Measurements from ENCODE around the gene CDV3.

The CDV3 gene

DNA sequence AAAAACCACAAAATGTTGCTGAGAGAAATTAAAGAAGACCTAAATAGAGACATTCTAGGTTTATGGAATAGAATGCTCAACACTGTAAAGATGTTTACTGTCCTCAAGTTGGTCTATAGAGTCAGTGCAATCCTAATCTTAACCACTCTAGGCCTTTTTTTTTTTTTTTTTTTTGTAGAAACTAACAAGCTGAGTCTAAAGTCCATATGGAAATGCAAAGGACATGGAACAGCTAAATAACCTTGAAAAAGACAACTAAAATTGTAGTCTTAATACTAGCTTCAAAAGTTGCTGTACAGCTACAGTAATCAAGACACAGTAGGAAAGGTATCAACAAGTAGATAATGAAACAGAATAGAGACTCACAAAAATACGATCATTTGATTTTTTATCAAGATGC lies 32.9 kb downstream of the CDV3 start:
- DNase-seq (ENCODE audit: low spot score), result no peak

DNA sequence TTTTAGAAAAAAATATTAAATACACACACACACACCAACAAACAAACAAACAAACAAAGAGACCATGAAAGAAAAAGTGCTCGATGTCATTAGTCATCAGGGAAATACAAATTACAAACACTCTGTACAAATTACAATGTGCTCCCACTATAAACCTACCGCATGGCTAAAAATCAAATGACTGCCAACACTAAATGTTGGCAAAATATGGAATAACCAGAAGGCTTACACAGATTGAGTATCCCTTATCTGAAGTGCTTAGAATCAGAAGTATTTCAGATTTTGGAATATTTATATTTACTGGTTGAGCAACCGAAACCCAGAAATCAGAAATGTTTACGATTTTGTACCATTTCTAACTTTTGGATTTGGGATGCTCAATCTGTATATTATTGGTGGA lies 33.4 kb downstream of the CDV3 start:
- DNase-seq (ENCODE audit: low spot score), result no peak

GRCh38 chr3:133607816-133608215 lies 34.3 kb downstream of the CDV3 start:
- no peak for DNase-seq (ENCODE audit: low spot score)

GRCh38 chr3:133608388-133608787 lies 34.9 kb downstream of the CDV3 start:
- DNase-seq (ENCODE audit: low spot score), result no peak

DNA sequence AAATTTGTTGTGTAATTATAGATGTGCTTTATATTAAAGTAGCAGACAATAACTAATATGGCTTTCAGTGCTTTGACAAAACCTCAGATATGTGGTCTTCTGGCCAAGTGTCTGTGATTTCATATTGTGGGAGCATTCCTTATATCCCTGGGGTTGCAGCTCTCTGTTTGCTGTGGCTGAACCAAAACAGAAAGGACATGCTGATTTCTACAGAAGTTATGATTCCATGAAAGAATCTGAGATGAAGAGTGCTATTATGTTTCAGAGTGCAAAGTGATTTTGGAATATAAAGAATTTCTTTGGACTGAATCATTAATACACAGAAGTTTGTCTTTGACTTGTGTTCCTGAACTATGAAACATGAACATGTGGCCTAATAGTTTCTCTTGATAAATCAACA lies 36.5 kb downstream of the CDV3 start:
- no peak for DNase-seq (ENCODE audit: low spot score)

GRCh38 chr3:133611534-133611933 lies 38.0 kb downstream of the CDV3 start:
- DNase-seq (ENCODE audit: low spot score), result no peak

- DNase-seq (ENCODE audit: low spot score), result no peak
Observed at GRCh38 chr3:133620066-133620784, 46.7 kb downstream of the CDV3 start.

DNA sequence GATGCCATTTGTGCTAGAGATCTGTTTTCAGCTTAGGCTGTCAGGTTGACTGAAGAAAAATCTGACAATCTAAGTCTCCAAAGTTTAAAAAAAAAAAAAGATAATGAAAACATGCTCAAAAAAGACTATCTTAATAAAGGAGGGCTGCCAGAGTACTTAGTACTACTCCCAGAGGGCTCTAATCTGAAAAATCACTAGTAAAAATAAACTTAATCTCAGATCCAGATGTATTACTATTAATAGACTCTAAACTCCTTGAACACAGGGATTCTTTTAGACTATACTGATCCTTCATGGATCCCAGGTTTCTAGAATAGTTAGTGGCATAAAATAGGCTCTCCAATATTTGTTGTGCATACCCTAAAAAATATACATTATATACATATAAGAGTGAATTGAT lies 54.3 kb downstream of the CDV3 start:
- no peak for DNase-seq (ENCODE audit: low spot score)

GRCh38 chr3:133629146-133629545 lies 55.7 kb downstream of the CDV3 start:
- DNase-seq (ENCODE audit: low spot score), result no peak

DNA sequence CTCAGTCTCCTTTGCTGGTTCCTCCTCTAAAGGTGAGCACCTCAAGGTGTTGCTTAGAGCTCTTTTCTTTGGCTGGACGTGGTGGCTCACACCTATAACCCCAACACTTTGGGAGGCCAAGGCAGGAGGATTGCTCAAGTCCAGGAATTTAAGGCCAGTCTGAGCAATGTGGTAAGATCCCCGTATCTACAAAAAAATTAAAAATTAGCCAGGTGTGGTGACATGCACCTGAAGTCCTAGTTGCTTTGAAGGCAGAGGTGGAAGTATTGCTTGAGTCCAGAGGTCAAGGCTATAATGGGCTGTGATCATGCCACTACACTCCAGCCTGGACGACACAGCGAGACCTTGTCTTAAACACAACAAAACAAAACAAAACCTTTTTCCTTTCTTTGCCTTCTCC lies 60.0 kb downstream of the CDV3 start:
- DNase-seq (ENCODE audit: low spot score), result no peak
